RCC 7860 (cell line): ENCODE data around the gene KIF5C.

Source experiments
- DNase-seq: peaks from one replicate; pipeline ENCODE4 v3.0.0-alpha.2; 2015; ENCODE audit warnings: low spot score
- FAIRE-seq: peaks from 2 replicates; lab custom pipeline; 2012; peaks lifted over from hg19 to GRCh38; lab: Jason Lieb, UNC

The KIF5C gene

DNA sequence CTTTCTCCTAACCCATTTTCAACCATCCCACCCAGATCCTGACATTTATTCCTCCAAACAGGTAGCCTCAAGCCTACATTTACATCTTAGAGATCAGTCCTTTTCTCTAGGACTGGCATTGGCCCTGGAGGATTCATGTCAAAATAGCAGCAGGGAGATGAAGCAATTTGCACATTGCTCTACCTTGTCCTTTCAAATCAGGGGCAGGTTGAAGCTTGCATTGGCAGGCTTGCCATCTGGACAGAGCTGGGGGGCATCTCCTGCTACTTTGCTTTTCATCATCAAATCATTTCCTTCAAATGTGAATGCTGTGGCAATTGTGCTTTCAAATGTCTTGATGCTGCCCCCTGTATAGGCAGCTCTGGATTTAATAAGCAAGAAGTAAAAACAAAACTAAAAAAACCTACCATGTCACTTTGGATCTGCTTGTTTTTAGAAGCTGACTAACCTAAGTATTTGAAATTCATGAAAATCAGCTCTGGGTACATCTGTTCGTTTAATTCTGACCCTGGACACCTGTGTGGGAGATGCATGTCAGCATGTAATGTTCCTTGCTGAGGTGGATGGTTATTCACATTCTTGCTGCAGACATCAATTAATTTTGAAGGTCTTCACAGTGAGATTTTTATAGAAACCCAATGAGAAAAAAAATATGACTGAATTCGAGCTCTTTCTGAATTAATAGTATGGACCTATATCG, 47.9 kb downstream of the KIF5C start:
- DNase-seq, result no peak
- no peak for FAIRE-seq

DNA sequence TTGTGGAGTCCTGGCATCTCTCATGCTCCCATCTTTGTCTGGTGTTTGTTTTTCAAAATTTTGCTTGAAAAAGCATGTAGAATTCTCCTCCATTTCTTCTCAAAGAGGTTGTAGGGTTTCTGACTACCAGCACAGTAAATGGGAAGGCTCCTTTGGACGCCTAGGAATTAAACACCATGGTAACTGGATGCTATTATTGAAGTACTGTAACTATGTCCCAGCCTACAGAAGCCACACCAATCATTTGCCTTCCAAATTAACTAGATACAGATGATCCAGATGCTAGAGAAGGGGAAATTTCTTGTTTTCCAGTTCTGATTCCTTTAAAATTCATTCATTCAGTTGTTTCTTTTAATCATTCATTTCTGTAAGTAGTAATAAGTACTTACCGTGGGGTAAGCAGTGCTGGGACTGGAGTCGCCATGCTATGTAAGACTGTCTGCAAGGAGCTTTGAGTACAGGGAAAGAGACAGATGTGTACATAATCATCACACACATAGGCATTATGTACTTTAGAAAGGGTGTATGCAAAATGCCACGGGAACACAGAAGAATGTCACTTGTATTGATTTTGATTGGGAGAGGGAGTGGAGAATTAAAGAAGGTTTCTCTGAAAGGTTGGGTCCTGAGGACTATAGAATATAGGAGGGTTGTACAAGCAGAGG, 49.6 kb downstream of the KIF5C start:
- DNase-seq (no peak), FAIRE-seq (no peak)

DNA sequence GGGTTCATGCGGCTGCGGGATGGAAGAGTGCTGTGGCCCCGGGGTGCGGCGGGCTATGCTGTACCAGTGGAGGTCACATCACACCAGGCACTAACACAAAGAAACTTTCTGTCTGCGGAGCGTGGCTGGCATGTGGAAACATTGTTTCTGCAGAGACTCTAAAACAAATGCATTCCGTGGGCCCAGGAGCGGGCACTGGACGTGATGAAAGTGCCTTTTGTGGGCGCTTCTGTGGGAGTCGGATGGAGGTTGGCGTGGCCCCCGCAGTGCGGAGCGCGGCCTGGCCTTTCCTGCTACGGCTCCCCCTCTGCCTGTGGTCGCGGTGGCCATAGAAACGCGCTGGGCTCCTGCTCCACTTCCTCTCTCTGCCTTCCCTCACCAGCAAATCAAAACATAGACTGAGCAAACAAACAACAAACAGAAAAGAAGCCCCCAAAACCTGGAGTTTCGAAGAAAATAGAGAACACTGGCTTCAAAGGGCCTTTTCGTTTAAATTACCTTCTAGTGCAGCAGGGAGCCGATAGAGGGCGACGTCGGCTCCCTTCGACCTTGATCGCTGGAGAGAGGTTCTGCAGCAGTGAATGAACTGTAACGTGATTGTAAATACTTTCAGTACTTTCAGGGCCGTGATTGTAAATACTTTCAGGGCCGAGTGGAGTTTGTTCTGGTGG, 51.4 kb downstream of the KIF5C start:
- FAIRE-seq (no peak), DNase-seq (peak; percentile 11)

DNA sequence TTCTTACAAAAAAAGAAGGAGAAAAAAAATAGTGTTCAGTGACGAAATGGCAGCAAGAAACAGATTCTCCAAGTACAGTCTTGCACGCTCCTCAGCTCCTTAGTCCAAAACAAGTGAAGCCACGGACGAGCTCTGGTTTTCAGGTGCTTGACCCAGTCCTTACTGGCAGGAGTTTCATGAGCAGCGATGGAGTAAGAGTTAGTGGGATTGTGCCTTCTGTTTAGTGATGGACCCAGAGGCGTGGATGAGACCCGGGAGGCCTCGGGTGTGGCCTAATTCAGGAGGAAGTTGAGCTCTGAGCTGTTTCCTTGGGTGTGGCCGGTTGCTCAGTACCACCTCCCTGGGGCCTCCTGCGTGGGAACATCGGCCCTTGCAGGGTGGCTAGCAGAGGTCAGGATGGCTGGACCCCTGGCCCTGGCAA, 52.0 kb downstream of the KIF5C start:
- DNase-seq (no peak), FAIRE-seq (no peak)

GRCh38 chr2:148928395-148928794, 53.4 kb downstream of the KIF5C start:
- no peak for DNase-seq

DNA sequence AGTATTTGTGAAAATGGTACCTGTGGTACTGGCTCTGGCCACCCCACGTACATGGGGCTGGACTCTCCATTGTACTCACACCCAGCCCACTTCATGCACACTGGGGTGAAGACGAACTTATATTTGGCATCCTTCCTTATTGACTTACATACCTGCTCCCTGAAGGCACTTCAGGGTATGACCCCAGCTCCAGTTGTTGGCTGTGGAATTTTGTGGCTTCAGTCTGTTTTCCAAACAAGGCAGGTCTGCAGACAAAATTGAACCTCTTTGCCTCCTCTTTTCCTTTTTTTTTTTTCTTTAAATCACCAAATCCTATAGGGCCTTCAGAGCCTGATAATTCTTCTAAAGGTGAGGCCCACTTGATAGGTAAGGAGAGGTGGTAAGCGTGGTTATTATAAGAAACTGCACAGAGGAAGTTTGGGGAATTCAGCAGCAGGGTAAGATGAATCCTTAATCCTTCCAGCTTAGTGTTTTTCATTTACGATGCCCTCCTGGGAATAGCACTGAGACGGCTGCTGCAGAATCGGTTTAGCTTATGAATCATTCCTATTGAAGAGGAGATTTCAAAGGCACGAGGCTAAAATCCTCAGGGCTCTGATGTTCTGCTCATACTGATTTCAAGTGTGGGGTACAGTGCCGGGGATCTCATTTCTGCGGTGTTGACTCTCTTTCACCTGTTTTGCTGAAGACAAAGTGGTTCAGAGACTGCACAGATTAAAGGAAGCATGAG, 55.2 kb downstream of the KIF5C start:
- FAIRE-seq (no peak), DNase-seq (no peak)

More at GRCh38 chr2:148928395-148928794, 53.4 kb downstream of the KIF5C start:
- no peak for FAIRE-seq

DNA sequence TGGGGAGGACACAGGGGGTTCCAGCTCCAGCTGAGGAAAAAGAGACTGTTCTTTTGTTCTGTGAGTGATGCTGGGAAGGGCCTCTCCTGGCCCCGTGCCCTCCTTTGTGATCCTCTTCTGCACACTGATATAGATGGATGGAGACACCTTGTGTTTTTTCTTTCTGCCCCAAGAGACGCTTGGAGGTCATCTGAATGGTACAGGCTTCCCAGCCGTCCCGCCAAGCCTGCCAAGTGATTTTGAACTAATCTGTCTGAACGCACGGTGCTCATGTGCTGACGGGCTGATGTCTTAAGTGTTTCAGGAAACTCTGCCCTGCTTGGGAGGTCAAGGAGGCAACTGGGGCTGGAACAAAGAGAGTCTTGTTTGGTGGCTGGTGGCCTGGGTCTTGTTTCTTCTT, 57.5 kb downstream of the KIF5C start:
- FAIRE-seq, result no peak
- no peak for DNase-seq

DNA sequence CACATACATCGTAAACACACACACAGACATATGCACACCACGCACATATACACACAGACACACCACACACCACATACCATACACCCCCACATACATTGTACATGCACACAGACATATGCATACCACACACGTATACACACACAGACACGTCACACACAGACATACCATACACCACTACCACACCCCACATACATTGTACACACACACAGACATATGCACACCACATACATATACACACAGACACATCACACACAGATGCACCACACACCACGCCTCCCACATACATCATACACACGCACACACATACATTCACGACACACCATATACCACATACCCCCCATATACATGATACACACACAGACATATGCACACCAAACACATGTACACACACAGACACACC, 58.4 kb downstream of the KIF5C start:
- FAIRE-seq (no peak), DNase-seq (no peak)

GRCh38 chr2:148935791-148936190, 60.8 kb downstream of the KIF5C start:
- DNase-seq (peak; percentile 5), FAIRE-seq (no peak)

GRCh38 chr2:148936857-148937450, 61.9 kb downstream of the KIF5C start:
- DNase-seq (no peak), FAIRE-seq (no peak)

DNA sequence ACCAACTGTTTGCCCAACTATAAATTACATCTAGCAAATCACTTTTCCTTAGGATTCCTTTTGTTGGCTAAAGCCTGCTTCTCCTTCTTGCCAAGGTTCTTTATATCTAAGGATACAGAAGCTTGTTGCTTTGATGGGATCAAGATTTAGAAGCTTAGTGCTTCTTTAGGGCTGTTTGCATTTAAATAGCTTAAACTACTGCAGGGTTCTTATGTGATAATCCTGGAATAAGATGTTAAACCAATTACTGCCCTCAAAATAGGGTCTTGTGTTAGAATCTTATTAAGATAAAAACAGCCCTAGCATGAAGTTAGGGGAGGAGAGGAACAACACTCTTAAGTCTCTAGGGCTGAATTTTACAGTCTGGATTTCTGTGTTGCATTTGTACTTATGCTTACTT, 64.2 kb downstream of the KIF5C start:
- FAIRE-seq (no peak), DNase-seq (no peak)

DNA sequence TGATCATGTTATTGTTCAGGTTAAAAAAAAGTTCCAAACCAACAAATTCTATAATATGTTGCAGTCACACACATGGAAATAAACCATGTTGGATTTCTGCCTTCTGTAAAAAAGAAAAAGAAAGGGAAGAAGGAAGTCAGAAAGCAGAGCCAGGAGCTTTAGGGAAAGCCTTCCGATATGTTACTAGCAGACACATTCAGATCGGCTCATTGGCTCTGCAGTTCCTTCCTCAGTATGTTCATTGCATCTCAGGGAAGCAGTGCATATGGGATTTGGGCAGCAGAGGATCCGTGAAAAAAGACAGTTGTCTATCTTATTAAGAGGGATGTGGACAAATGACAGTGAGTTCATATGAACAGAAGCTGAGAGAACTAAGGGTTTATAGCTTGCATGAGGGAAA, 68.1 kb downstream of the KIF5C start:
- FAIRE-seq (no peak), DNase-seq (no peak)

- DNase-seq (no peak), FAIRE-seq (no peak)
Measured at GRCh38 chr2:148944536-148944935, 69.5 kb downstream of the KIF5C start.

GRCh38 chr2:148947299-148947698, 72.3 kb downstream of the KIF5C start:
- no peak for DNase-seq
- no peak for FAIRE-seq

DNA sequence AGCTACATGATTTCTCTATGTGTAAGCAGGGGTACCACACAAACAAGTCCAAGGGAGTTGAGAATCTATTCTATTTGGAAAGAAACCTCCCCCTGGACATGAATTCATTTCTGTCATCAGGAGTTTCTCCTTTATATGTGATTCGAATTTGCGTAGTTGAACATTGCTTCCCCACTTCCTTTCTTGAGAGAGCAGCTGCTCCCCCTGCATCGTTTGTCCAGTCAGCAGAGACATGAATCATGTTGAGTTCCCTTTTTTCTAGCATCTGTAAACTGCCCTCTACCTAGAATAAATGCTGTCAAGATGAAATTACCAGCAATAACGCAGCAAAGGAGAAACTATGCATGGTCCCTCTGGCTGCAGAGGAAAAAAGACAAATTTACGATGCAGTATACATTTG, 73.8 kb downstream of the KIF5C start:
- no peak for FAIRE-seq
- DNase-seq, result no peak

DNA sequence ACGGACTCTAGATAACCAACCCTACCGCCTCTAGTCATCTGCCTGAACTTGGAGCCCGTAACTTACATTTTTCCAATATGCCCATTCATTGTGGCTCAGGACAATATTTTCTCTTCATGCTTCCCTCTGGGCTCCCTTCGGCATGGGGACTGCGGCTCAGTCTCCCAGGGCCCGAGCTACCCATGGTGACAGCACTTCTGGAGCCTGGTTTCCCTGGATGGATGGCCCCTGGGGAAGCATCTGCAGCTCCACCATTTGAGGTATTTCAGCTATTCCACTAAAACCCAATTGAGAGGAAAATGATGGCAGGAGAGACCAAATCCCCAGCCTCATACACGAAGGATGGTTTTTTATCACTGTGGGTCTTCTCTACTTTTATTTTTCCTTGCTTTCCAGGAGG, 74.3 kb downstream of the KIF5C start:
- DNase-seq (no peak), FAIRE-seq (no peak)

DNA sequence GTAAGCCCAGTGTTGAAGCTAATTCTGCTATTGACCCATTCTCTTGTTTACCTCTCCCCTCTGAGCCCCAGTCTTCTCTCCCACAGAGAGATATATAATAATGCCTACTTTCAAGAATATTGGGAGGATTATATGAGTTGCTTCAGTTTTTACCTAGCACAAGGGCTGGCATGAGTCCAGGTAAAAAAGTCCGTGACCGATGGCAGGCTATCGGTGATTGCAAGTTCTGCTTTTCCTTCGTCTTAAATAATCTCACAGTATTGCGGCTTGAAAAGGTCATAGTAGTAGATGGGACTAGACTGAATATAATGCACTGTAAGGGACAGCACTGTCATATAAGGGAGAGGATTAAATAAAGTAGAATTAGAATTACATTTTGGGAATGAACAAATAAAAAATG, 77.6 kb downstream of the KIF5C start:
- DNase-seq (no peak), FAIRE-seq (no peak)

GRCh38 chr2:148953426-148953825, 78.4 kb downstream of the KIF5C start:
- no peak for DNase-seq
- no peak for FAIRE-seq

DNA sequence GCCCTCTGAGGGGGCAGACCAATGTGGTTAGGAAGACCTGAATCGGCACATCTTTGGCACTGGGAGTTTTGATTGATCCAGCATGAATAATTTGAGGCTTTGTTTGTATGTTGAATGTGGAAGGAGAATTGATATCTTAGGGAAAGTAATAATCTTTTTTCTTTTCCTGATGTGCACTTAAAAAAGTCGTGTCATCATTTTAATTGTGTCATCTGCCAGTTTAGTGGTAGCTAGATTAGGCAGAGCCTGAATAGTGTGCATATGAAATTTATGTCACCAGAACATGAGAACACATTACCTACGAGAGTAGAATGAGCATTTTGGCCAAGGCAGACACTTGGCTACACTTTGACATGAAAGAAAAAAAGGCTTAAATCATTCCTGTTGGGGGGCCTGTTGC, 79.5 kb downstream of the KIF5C start:
- DNase-seq, result no peak
- no peak for FAIRE-seq

GRCh38 chr2:148955798-148956197, 80.8 kb downstream of the KIF5C start:
- DNase-seq, result no peak

DNA sequence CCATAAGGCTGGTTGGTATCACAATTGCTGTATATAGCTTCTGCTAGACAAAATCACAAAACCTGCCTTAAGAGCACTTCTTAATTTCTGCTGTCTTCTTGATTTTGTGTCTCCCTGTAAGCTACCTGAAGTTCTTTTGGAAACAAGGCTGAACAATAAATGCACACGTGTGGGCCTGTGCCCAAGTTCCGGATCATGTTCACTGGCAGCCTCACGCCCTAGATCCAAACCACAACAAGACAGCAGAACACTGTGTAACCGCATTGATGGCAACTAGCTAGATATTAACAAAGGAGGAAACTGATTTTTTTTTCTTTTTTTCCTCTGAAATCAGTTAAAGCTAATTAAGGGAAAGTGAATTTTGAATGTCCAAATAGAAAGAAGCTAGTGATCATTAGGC, 82.0 kb downstream of the KIF5C start:
- DNase-seq, result no peak

More at GRCh38 chr2:148955798-148956197, 80.8 kb downstream of the KIF5C start:
- no peak for FAIRE-seq

More for the DNA sequence above, 82.0 kb downstream of the KIF5C start:
- no peak for FAIRE-seq
